Peyer's patch (tissue), 4 donors: ENCODE measurements around the gene ARHGAP31.

Source experiments
- POLR2A ChIP-seq, 2 donors: fragments of 450-650 bp; IDR thresholded peaks; one replicate each; pipeline ENCODE4 v1.5.1; 2017; ENCODE audit warnings: antibody characterized with exemption in 2 of 2, mild to moderate bottlenecking in 2 of 2, moderate library complexity in 2 of 2
- TF ChIP-seq, protein P1 (sequence below), 6 experiments: fragments of 450-650 bp in 4 of 6; fragments of 200-600 bp in 2 of 6; sonication (generic) in 1 of 6; IDR thresholded peaks; one replicate each; pipeline ENCODE4 v1.5.1; 2017 to 2019; ENCODE audit warnings: antibody characterized with exemption in 6 of 6, mild to moderate bottlenecking in 3 of 6, moderate library complexity in 1 of 6

- TF ChIP-seq, protein P1, sequence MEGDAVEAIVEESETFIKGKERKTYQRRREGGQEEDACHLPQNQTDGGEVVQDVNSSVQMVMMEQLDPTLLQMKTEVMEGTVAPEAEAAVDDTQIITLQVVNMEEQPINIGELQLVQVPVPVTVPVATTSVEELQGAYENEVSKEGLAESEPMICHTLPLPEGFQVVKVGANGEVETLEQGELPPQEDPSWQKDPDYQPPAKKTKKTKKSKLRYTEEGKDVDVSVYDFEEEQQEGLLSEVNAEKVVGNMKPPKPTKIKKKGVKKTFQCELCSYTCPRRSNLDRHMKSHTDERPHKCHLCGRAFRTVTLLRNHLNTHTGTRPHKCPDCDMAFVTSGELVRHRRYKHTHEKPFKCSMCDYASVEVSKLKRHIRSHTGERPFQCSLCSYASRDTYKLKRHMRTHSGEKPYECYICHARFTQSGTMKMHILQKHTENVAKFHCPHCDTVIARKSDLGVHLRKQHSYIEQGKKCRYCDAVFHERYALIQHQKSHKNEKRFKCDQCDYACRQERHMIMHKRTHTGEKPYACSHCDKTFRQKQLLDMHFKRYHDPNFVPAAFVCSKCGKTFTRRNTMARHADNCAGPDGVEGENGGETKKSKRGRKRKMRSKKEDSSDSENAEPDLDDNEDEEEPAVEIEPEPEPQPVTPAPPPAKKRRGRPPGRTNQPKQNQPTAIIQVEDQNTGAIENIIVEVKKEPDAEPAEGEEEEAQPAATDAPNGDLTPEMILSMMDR (IDR thresholded peaks at IDR 0.05) = no peak
- TF ChIP-seq POLR2A (IDR thresholded peaks at IDR 0.05) = no peak
Observed at GRCh38 chr3:119346076-119346496, 51.9 kb downstream of the ARHGAP31 start.
